ENCODE results near the gene STT3B.

DNA sequence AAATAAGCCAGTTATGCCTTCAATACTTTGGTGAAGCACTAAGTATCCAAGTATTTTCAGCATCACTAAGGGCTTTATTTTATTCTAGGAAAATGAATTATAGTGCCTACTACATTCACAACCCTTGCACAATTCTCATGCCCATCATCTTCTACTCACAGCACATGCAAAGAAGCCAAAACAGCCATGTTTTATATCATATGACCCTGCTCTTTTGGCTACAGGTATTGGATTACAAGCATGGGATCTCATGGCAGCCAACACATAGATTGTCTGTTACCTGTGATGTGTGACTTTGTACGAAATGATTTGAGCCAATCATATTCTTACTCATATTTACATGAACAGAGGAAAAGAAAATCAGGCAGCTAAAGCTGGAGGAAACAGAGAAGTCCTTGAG is 38.6 kb downstream of the STT3B start:
- TF ChIP-seq, protein P1, sequence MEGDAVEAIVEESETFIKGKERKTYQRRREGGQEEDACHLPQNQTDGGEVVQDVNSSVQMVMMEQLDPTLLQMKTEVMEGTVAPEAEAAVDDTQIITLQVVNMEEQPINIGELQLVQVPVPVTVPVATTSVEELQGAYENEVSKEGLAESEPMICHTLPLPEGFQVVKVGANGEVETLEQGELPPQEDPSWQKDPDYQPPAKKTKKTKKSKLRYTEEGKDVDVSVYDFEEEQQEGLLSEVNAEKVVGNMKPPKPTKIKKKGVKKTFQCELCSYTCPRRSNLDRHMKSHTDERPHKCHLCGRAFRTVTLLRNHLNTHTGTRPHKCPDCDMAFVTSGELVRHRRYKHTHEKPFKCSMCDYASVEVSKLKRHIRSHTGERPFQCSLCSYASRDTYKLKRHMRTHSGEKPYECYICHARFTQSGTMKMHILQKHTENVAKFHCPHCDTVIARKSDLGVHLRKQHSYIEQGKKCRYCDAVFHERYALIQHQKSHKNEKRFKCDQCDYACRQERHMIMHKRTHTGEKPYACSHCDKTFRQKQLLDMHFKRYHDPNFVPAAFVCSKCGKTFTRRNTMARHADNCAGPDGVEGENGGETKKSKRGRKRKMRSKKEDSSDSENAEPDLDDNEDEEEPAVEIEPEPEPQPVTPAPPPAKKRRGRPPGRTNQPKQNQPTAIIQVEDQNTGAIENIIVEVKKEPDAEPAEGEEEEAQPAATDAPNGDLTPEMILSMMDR (IDR thresholded peaks at IDR 0.05 in 8 of 11, conservative IDR thresholded peaks at IDR 0.05 in 3 of 11): no peak
- no peak for TF ChIP-seq POLR2AphosphoS5 (IDR thresholded peaks at IDR 0.05)

All from spleen (tissue), 7 donors.